Measurements from ENCODE around the gene ACER3. TPM values are rescaled to one million over a fixed set of nuclear protein-coding genes. Genes with fewer than 3 reads are reported as not detected.

Gene ACER3
- total and polyA plus RNA-seq, 2 of the 4 experiments (the other 2 are of a cell fraction): 3.5 to 10.0 TPM

DNA sequence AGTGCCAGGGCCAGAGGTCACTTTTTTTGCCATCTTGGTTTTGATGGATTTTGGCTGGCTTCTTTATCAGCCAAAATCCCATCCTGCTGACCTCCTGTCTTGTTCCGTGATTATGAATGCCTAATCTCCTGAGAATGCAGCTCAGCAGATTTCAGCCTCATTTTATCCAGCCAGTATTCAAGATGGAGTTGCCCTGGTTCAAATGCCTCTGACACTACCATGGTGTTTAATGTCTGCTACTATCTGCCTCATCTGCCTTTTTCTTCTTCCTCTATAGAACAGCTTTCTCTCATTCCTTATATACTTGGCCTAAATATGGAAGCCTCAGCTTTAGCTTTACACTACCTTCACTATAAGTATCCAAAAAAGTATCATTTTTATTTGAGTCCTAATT lies 50.7 kb downstream of the ACER3 start:
- Histone ChIP-seq H2BK20ac (ENCODE audit: low read depth, low read length) (no peak overlapping the region), H3K27ac (ENCODE audit: insufficient read depth, low read length) (no peak overlapping the region), H3K4me1 (ENCODE audit: control insufficient read depth, insufficient read depth, low read length) (no peaks in the 10 kb centered on the region), H3K4ac (ENCODE audit: low read depth, low read length) (no peak overlapping the region), H3K4me2 (ENCODE audit: low read depth, low read length) (no peak overlapping the region), H2BK5ac (ENCODE audit: low read depth, low read length, poor library complexity, severe bottlenecking) (no peak overlapping the region), H3K14ac (replicated peaks; ENCODE audit: low read depth, low read length) (no peak overlapping the region), H3K79me1 (ENCODE audit: low read depth in 1 of 2, low read length in 2 of 2) (no peaks in the 10 kb centered on the region), H4K91ac (ENCODE audit: insufficient read depth, low read depth, low read length) (no peak overlapping the region), H3K27me3 (ENCODE audit: control insufficient read depth, insufficient read depth, low read length) (no peaks in the 10 kb centered on the region), H3K23ac (ENCODE audit: low read depth, low read length) (no peak overlapping the region), H4K20me1 (ENCODE audit: insufficient read depth, low read length) (no peaks in the 10 kb centered on the region), H3K36me3 (ENCODE audit: control insufficient read depth, insufficient read depth, low read length) (no peaks in the 10 kb centered on the region), H3K9ac (ENCODE audit: low read depth, low read length) (no peak overlapping the region), H2AK9ac (replicated peaks; ENCODE audit: low read depth, low read length, poor library complexity) (no peak overlapping the region), H3K9me3 (ENCODE audit: control insufficient read depth, insufficient read depth, low read length) (peaks cover under 1% of the 10 kb centered on the region), H2AK5ac (ENCODE audit: low read depth, low read length) (no peak overlapping the region), H2BK120ac (ENCODE audit: low read depth, low read length) (no peak overlapping the region), H2AFZ (replicated peaks; ENCODE audit: low read length, poor library complexity) (no peak overlapping the region), H2BK15ac (ENCODE audit: low read depth, low read length) (no peak overlapping the region), H3K4me3 (ENCODE audit: insufficient read depth, low read depth, low read length) (no peak overlapping the region), H3K18ac (ENCODE audit: low read depth, low read length) (no peak overlapping the region), H3K56ac (ENCODE audit: extremely low read depth, insufficient read depth, low read length) (no peak overlapping the region), H3K9me1 (ENCODE audit: insufficient read depth, low read length) (no peaks in the 10 kb centered on the region), H4K5ac (ENCODE audit: low read depth, low read length) (no peak overlapping the region), H4K8ac (ENCODE audit: low read depth in 2 of 2, low read length in 2 of 2) (no peak overlapping the region)
- in situ Hi-C loops (cut with MboI; ENCODE audit: low sequenced_read_pairs) (no loop called here), dilution Hi-C loops (cut with HindIII; ENCODE audit: low sequenced_read_pairs, unreplicated experiment) (no loop called here), intact Hi-C loops (cut with micrococcal nuclease) (no loop called here)
- CTCF ChIA-PET: interaction anchor here (0.7 to 1.4 kb wide), 3 partner anchors 9 to 177 kb away, joined by 3 to 4 read pairs (median 3); no protein-coding TSS in a partner anchor
- 71% methylated on average over 1 of the region's 1 CpG; no CpG with 5 or more reads in 1 of the 2 experiments for WGBS, 2 experiments (ENCODE audit: extremely low coverage in 2 of 2, insufficient read length in 1 of 2)
- DNase-seq (no peak), ATAC-seq (ENCODE audit: low read depth) (no peak)
- BruUV-seq (replicated peaks): no TSS peak
- POLR2A ChIA-PET (ENCODE audit: unreplicated experiment): no interaction called here
- no peak for TF ChIP-seq MAZ (IDR thresholded peaks at IDR 0.05; ENCODE audit: borderline replicate concordance, low read depth, low read length)
- no peak for TF ChIP-seq ELK1 (IDR thresholded peaks at IDR 0.05; ENCODE audit: borderline replicate concordance, low read depth, low read length)
